ENCODE measurements around the gene GPX4. TPM values are rescaled to one million over a fixed set of nuclear protein-coding genes. Genes with fewer than 3 reads are reported as not detected.
"Not testable (repeated sequence)": the region's sequence is repeated elsewhere in the genome, so short reads cannot be mapped to it uniquely, and the experiment has no call there.

GPX4 gene
- polyA plus RNA-seq, 1 donor: 152 TPM

DNA sequence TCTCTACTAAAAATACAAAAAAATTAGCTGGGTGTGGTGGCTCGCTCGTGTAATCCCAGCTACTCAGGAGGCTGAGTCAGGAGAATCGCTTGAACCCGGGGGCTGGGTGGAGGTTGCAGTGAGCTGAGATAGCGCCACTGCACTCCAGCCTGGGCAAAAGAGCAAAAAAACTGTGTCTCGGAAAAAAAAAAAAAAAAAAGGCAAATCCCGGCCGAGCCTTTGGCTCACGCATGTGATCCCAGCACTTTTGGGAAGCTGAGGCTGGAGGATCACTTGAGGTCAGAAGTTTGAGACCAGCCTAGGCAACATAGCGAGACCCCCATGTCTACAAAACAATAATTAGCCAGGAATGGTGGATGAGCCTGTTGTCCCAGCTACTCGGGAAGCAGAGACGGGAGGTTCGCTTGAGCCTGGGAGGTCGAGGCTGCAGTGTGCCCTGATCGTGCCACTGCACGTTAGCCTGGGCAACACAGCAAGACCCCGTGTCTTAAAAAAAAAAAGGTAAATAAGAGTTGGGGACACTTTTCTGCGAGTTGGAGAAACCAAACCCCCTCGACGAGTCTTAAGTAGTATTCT is 574 bp upstream of the GPX4 start:
- no peak for DNase-seq

DNA sequence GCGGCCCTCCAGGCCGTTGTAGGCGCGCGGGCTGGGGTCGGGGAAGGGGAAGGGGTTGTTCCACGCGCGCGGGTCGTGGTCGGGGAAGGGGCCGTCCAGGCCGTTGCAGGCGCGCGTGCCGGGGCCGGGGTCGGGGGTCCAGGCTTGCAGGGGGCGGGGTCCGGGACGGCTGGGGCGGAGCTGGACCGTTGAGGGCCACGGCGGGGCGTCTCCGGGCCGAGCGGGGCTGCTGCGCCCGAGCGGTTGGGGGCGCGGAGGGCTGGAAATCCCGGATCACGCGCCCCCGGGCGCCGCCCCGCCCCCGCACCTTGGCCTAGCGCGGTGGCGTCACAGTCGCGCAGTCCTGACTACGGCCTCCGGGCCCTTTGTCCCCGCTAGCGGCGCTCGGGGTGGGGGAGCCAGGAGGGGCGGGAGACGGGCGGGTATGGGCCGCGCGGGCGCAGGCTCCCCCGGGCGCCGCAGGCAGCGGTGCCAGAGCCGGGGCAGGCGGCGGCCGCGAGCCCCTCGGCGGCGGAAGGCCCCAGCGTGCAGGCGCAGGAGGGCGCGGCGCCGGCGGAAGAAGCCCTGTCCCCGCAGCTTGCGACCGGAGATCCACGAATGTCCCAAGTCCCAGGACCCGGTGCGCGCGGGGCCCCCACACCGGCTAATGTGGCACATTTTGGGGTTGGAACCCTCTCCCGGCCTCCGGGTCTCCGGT is 665 bp downstream of the GPX4 start:
- peak; percentile 80 for DNase-seq

DNA sequence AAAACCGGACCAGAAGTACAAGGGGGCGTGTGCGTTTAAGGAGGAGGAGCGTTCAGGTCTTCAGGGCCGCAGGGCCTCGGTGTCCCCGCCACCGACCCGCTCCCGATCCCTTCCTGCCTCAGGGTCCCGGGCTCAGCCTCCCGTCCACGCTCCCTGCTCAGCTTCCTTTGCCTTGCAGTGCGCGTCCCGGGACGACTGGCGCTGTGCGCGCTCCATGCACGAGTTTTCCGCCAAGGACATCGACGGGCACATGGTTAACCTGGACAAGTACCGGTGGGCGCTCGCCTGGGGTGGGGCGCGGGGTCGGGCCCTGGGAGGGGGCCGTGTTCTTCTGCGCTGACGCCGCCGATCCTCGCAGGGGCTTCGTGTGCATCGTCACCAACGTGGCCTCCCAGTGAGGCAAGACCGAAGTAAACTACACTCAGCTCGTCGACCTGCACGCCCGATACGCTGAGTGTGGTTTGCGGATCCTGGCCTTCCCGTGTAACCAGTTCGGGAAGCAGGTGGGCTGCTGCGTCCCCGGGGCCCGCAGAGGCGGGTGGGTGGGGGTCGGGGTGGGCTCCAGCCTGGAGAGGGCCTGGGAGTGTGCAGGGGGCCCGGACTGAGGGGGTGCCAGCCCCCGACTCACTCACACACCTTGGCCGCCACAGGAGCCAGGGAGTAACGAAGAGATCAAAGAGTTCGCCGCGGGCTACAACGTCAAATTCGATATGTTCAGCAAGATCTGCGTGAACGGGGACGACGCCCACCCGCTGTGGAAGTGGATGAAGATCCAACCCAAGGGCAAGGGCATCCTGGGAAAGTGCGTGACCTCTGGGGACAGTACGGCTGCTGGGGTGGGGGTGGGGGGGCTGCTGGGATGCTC is 1.4 kb downstream of the GPX4 start:
- DNase-seq: no peak

DNA sequence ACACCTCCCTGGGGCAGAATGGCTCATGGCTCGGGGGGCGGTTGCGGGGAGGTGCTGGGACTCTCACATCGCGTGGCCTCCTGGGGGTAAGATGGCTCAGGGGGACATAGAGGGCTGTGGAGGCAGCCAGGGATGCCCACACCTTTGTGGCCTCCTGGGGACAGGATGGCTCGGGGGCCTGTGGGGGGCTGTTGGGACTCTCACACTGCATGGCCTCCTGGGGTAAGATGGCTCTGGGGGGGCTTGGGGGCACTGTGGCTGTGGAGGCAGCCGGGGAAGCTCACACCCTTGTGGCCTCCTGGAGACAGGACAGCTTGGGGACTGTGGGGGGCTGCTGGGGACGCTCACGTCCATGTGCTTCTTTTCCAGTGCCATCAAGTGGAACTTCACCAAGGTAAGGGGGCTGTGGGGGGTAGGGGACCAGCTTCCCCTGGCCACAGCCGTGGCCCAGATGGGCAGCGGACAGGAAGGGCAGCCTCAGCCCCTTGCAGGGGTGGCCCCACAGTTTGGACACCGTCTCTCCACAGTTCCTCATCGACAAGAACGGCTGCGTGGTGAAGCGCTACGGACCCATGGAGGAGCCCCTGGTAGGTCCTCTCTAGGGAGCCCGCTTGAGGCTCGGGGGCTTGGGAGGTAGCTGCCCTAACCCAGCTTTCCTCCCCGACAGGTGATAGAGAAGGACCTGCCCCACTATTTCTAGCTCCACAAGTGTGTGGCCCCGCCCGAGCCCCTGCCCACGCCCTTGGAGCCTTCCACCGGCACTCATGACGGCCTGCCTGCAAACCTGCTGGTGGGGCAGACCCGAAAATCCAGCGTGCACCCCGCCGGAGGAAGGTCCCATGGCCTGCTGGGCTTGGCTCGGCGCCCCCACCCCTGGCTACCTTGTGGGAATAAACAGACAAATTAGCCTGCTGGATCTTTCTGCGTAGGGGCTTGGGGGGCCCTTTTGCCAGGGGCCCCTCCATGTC is 2.4 kb downstream of the GPX4 start:
- no peak for DNase-seq

DNA sequence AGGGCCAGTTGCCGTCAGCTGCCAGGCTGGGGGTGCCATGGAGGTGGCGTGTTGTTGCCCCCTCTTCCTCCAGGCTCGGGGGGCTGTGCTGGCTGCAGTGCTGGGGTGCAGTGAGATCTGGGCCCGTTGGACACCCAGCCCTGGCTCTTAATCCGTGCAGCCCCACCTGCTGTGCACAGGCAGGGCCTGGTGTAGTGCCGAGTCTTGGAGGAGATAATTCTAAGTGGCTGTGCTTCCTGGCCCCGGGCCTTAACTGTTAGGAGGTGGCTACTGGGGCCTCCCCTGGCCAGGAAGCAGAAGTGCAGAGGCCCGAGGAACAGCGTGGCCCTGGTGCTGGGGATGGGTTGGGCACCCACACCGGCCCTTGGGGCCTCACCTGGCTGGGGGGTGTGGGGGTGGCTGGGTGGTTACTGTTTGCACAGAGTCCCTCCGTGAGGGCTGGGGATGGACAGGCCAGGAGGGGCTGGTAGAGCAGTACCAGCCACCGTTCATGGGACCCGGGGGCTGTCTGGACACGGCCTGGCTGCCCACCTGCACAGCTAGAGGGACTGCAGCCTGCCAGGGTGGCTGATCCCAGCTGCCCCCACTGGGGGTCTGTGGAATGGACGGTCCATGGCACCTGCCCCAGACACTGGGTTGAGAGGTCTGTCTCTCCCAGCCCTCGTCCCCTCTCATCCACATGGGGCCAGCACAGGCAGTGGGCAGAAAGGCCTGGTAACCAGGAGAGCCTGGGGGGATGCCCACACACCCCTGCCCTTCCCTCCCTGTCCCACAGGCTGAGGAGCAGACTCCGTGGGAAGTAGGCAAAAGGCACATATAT is 3.3 kb downstream of the GPX4 start:
- DNase-seq: no peak

DNA sequence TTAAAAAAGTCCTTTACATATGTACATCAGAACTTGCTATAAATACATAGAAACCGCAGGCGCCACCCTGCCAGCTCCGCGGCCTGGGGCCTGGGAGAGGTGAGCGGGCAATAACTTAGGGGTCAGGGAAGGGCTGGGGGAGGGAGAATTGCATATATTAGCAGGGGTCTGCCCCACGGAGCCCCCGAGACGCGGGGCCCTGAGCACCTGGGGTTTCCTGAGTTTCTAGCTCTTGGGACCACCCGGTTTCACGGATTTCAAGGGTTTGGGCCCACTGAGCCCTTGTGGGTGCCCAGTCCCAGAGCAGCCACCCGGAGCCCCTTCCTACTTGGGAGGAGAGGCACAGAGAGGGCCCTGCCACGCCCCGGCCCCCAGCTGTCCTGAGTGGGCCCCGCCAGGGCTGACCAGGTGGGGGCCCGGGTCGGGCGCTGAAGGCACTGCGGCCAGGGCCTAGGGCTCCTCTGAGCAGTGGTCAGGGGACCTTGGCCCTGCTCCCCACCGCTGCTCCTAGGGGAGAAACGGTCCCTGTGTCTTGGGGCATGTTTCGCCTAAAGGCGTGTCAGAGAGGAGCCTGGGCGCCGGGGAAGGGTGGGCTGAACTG is 4.0 kb downstream of the GPX4 start:
- no peak for DNase-seq

DNA sequence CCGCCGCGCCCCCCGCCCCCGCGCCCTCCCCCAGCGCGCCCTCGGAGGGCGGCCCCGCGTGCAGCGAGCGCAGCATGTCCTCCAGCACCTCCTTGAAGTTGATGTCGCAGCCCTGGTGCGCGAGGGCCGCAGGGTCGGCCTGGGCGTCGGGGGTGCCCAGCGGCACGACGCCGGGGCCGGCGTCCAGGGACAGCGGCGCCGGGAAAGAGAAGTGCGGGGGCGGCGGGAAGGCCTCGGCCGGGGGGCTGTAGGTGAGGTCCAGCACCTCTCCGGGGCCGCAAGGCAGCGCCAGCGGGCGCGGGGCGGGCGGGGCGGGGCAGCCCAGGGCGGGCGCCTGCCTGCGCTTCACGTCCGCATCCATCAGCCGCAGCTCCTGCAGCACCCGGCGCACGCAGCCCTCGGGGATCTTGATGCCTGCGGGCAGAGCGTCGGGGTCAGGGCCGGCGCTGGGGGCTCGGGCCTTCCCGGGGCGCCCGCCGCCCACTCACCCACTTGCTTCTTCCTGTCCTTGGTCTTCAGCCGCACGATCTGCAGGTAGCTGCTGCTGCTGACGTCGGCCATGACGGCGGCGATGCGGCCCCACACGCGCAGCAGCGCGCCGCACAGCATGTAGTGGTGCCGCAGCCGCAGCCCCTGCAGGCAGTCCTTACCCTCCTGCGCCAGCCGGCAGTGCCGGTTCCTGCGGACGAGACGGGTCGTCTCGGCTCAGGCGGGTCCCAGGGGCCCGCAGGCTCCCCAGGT is 4.7 kb downstream of the GPX4 start:
- DNase-seq: no peak

DNA sequence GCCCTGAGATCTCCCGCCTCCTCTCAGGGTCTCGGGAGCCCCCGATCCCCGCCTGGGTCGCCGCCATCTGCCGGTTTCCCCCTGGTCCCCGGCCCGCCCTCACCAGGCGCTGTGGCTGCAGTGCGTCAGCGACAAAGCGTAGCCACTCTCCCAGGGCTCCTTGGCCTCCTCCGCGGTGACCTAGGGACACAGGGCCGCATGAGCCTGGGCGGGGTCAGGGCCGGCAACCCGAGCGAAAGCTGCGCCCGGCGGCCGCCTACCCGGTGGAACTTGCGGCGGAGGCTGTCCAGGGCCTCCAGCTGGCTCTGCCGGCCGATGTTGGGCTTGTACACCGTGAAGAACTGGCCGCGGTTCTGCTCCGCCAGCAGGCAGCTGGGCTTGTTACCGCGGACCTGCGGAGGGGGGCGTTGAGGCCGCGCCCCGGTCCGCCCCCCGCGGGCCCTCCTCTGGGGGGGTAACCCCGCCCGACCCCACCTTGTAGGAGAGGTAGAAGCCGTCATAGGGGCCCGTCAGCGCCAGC is 5.3 kb downstream of the GPX4 start:
- no peak for DNase-seq

DNA sequence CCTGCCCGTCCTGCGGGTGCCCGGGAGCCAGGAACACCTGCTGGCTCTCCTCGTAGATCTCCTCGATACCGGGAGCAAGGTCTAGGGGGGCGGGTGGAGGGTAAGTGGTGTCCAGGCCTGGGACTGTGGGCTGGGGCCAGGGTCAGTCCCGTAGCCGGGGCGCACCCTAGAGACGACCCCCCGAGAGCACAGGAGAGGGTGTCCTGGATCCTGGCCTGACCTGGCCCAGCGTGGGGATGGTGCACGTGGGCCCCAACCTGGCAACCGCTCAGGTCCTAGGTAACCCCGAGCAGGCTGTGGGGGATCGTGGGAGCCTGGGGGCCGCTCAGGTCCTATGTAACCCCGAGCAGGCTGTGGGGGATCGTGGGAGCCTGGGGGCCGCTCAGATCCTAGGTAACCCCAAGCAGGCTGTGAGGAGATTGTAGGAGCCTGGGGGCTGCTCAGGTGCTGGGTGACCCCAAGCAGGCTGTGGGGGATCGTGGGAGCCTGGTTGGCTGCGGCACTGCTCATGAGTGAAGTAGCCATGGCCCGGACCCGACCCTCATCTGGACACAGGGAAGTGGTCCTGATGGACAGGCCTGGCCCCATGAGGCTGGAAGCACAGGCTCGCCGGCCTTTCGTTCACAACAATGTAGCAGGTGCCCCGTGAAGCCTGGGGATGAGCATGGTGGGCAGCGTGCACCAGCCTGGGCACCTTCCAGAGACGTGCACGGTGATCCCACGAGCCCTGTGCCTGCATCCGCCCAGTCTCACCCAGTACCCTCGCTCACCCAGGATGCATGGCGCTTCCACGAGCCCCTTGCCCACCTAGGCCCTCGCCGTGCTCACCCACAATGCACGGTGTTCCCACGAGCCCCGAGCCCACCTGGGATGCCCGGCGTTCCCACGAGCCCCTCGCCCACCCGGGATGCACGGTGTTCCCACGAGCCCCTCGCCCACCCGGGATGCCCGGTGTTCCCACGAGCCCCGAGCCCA is 6.2 kb downstream of the GPX4 start:
- DNase-seq: no peak

DNA sequence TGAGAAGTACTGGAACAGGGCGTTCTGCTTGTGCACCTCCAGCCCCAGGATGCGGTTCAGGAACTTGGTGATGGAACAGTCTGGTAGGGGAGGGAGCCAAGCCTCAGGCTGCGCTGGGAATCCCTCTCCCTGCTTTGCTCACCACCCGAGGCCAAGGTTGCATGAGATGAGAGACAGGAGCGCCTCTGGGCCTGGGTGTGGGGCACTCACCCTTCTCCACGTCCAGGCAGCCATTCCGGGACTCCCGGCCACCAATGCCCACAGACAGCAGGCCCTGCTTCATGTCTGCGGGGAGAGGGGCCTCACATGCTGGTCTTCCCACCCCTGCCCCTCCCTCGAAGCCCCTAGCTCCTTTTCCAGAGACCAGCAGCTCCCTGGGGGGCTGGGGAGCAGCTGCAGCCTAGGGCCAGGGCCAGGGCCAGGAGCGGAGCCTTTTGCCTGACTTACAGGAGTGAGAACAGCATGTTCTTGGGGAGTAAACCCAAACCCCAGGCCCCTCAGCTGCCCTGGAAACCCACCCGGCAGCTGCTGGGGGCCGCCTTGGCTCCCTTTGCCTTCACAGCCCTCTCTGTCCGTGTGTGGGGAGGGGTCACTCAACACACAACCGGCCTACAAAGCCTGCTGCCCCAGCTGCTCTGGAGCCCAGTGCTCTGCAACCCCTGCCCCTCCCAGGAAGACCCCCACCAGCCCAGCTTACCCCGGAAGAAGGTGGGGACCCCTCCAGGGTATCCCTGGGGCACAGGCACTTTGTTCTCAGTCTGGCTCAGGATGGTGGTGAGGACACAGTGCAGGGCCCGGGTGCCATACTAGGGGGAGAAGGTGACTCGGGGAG is 7.2 kb downstream of the GPX4 start:
- no peak for DNase-seq

DNA sequence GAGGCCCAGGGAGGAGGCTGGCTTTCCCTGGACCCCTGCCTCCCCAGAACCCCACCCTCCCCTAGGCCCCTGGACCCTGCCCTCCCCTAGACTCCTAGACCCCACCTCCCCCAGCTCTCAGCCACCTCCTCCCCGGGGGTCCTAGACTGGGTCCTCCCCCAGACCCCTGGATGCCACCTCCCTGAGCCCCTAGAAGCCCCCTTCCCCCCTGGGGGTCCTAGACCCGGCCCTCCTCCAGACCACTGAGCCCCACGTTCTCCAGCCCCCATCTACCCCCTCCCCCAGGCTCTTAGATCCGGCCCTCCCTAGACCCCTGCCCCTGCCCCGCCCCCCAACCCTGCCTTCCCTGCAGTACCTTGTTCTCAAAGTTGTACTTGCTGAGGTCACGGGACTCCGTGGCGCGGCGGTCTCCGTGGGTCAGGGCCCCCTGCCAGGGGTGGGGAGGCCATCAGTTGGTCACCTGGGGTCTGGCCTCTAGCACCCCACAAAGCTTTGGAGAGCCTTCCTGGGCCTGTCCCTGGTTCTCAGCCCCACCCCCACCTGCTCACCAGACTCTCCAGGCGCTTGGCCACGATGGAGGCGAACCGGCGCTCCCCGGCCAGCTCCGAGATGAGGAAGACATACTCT is 8.0 kb downstream of the GPX4 start:
- peak; percentile 50 for DNase-seq

DNA sequence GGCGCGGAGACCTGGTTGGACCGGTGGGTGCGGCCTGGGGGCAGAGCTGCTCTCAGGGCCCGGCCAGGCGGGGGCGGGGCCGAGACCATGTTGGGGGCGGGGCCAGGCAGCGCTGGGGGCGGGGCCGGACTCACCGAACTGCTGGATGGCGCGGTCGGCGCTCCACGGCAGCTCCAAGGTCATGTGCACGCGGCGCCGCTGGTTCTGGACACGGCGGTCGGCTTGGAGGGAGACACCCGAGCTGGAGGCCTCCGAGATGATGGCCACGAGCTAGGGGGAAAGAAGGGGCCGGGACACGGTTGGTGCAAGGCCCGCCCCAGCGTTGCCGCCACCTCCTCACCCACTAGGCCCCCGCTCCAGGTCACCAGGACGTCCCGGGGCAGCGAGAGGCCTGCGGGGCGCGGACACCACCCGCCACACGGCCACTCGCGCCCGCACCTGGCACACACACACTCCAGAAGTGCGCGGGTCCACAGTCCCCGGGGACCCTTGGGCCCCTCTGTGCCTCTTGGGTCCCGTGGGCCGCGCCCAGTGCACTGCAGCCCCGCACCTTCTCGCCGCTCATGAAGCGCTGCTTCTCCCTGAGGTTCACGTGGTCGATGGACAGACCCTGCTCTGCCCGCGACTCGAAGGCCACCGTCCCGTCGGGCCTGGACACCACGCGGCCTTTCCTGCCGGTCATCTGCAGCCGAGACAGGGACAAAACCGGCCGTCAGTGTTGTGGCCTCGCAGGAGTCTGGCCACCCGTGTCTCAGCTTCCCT is 8.7 kb downstream of the GPX4 start:
- DNase-seq: no peak

DNA sequence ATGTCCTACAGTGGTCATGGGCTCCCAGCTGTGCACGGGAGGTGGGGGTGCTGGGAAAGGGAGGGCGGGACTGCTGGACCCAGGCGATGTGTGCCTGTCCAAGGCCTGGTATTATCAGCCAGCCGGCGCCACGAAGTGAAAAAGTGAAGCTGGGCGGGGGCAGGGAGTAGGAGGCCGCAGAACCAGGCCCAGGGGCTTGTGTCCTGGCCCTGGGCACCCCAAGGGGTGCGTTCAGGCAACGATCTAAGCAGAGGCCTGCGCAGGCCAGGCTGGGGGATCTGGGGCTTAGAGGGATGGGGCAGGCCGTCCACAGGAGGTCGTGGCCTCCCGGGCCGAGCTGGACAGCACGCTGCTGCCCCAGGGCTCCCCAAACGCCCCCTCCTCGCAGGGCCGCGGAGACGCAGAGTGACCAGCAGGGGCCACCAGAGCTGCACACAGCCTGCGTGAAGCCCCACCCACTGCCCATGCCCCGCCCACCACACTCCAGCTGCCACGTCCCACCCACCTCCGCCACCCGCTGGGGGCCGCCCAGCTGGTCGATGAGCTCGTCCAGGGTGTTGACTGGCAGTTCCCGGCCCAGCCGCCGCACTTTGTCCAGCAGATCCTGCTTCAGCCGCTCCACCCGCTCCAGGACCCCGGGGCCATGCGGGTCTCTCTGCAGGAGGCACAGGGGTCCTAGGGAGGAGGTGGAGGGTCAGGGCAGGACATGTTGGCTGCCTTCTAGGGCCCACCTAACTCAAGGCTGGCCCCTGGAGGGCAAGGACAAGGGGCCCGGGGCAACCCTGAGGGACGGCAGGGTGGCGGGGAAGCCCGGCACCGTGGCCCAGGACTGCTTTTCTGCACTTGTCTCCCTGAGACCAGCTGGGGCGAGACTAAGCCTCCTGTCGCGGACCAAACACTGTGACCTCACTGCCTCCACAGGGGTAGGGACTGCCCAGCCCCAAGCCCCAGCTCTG is 9.5 kb downstream of the GPX4 start:
- peak; percentile 91 for DNase-seq

DNA sequence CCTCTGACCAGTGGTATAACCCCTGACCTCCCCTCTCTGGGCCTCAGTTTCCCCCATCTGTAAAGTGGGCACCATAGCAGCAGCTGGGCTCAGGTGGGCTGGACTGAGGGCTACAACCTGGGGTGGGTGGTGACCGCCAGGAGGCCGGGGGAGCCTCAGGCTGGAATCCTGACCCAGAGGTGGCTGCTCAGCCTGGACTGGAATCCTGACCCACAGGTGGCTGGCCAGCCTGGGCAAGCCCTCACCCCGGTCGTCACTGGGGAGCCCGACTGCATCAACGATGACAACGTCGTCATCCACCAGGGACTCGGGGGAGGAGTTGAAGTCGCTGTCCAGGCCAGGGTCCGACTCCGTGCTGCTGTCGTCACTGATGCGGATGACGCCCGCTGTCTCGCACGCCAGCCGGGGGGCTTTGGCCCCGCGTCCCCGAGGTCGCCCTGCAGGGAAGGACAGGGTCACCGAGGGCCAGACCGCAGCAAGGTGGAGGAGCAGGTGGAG is 10.2 kb downstream of the GPX4 start:
- DNase-seq: no peak

DNA sequence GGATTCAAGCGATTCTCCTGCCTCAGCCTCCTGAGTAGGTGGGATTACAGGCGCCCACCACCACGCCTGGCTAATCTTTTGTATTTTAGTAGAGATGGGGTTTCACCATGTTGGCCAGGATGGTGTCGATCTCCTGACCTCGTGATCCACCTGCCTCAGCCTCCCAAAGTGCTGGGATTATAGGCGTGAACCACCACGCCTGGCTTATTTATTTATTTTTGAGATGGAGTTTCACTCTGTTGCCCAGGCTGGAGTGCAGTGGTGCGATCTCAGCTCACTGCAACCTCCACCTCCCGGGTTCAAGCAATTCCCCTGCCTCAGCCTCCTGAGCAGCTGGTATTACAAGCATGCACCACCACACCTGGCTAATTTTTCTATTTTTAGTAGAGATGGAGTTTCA is 10.9 kb downstream of the GPX4 start:
- DNase-seq: not testable (repeated sequence)

Measured in hindlimb muscle (tissue), 1 donor.